GM12891 (cell line): ENCODE measurements around the gene STK32B.
"Not testable (repeated sequence)": the region's sequence is repeated elsewhere in the genome, so short reads cannot be mapped to it uniquely, and the experiment has no call there.

Experiments used
- POLR2A ChIP-seq: IDR thresholded peaks from 2 replicates; pipeline ENCODE4 v1.6.1; 2011; ENCODE audit warnings: low read depth, low read length, control low read depth
- POLR2AphosphoS5 ChIP-seq: IDR thresholded peaks from 2 replicates; pipeline ENCODE4 v1.6.1; 2011; ENCODE audit warnings: low read depth, low read length, control low read depth

DNA sequence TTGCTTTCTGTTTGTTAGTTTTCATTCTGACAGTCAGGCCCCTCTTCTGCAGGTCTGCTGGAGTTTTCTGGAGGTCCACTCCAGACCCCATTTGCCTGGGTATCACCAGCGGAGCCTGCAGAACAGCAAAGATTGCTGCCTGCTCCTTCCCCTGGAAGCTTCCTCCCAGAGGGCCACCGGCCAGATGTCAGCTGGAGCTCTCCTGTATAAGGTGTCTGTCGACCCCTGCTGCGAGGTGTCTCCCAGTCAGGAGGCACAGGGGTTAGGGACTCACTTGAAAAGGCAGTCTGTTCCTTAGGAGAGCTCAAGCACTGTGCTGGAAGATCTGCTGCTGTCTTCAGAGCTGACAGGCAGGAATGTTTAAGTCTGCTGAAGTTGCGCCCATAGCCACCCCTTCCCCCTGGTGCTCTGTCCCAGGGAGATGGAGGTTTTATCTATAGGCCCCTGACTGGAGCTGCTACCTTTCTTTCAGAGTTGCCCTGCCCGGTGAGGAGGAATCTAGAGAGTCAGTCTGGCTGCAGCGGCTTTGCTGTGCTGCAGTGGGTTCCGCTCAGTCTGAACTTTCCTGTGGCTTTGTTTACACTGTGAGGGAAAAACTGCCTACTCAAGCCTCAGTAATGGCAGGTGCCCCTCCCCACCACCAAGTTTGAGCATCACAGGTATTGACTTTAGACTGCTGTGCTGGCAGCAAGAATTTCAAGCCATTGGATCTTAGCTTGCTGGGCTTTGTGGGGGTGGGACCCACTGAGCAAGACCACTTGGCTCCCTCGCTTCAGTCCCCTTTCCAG lies 246.9 kb downstream of the STK32B start:
- not testable (repeated sequence) for TF ChIP-seq POLR2AphosphoS5, POLR2A
